ENCODE data around the gene CCT7.

Gene CCT7

DNA sequence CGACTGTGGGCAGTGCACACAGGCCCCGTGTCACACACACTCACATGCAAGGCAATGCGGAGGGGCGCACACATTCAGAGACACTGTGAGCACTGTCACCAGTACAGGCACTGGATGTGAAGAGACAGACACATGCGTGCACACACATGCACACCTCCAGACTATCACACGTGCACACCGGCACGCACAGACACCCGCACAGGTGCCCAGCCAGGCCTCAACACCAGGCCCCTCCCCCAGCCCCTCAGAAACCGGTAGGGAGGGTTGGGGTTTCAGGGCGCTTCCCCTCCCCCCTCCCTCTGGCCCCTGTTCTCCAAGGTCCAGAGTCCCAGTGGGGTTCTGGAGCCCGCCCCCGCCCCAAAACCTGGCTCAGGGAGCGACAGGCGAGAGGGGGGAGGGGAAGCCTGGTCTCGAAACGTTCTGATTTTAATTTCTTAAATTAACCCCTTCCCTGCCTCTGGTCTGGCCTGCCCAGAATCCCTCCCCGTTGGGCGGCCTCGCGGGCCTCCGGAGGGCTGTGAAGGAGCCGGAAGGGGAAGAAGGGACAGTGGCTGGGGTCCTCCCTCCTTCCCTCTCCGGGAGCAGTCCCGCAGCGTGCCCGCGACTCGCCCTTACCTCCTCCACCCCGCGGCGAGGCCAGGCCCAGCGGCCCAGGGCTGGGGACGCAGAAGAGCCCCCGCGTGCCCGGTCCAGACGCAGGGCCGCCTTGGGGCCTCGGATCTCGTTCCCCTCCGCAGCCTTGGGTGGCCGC, 49.6 kb downstream of the CCT7 start:
- peak overlapping the region; percentile 90 for H3K4me3 ChIP-seq
- H4K20me1 ChIP-seq, result peaks cover 49% of the 10 kb centered on the region
- no peaks in the 10 kb centered on the region for H3K27me3 ChIP-seq
- peak overlapping the region; percentile 97 for H3K27ac ChIP-seq
- peak overlapping the region; percentile 95 for H3K9ac ChIP-seq
- peak overlapping the region; percentile 85 for H3K4me2 ChIP-seq
- peaks cover 27% of the 10 kb centered on the region for H3K36me3 ChIP-seq
- no peak for TF ChIP-seq Cebpa-rat (IDR thresholded peaks at IDR 0.05)
- H3K9me3 ChIP-seq, result no peaks in the 10 kb centered on the region
- H3K4me1 ChIP-seq, result peaks cover 33% of the 10 kb centered on the region

DNA sequence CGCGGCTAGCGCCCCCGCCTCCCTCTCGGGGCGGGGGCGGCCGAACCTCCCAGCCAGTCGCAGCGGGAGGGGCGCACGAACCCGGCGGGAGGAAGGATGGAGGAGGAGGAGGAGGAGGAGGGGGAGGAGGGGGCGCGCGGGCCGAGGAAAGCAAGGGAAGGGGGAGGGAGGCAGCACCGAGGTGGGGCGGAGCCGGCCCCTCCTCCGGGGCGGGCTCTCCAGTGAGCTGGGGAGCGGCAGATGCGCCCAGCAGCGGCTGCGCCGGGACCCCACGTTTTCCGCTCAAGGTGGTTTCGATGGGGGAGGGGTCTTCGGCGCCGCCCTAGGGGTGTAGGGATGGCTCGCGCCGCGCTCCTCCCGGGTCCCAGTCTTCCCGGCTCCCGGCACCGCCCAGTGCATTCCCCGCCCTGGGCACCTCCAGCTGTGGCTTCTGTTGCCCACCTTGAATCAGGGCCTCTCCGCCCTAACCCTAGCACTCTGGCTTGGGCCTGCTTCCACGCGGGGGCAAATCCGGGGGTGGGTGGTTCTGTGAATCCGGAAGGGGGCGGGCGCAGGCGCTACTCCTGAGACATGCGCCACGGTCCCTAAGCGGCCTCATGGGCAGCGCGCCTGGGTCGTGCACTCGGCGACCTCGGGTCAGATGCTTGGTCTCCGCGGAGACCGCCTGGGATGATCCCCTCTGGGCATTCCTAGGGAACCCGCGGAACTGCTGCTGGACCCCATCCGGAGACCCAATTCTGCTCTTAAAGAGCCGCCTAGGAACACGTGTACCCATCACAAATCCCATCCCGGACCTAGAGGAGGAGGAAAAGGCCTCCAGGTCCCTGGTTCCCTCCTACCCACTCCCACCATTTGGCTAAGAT, 50.4 kb downstream of the CCT7 start, which contains the start of gene FBXO41:
FBXO41 (minus strand) TSS at position 183 of the 863 bp plus-strand sequence. CDS start 14,848 bp downstream, outside the sequence.
- Histone ChIP-seq H3K27me3 (no peaks in the 10 kb centered on the region), H3K27ac (peak within 1 kb of the TSS; percentile 97), H3K9me3 (no peaks in the 10 kb centered on the region), H3K4me3 (peak within 1 kb of the TSS; percentile 90), H4K20me1 (peaks cover 41% of the 10 kb centered on the region), H3K9ac (peak within 1 kb of the TSS; percentile 95), H3K36me3 (peaks cover 18% of the 10 kb centered on the region), H3K4me2 (peak within 1 kb of the TSS; percentile 85), H3K4me1 (peaks cover 33% of the 10 kb centered on the region)
- no peak for TF ChIP-seq Cebpa-rat (IDR thresholded peaks at IDR 0.05)

DNA sequence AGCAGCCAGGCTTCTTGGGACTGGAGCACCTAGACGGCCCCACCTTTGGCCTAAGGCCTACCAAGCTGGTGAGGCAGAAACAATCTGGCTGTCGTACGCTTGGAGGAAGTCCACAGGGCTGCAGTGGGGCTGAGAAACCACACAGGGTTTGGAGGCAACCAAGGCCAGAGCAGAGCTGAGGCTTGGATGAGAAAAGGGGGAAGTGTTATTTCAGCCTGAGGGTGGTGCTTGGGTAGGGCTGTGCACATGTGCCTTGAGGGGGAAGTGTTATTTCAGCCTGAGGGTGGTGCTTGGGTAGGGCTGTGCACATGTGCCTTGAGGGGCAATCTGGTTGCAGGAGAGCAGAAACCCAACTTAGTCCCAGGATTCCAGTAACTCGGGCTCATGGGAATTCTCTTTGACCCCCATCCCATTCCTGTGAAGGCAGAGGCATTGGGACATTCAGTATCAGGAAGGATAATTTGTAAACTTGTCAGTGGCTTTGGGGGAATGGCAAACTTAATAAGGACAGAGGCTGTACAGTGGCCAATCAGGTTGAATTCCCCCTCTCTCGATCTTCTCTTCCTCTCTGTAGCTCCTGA, 51.1 kb downstream of the CCT7 start:
- H3K27me3 ChIP-seq, result no peaks in the 10 kb centered on the region
- peaks cover 33% of the 10 kb centered on the region for H4K20me1 ChIP-seq
- no peaks in the 10 kb centered on the region for H3K9me3 ChIP-seq
- H3K9ac ChIP-seq, result peak overlapping the region; percentile 95
- TF ChIP-seq Cebpa-rat (IDR thresholded peaks at IDR 0.05), result no peak
- peaks cover 16% of the 10 kb centered on the region for H3K36me3 ChIP-seq
- peak overlapping the region; percentile 90 for H3K4me3 ChIP-seq
- H3K27ac ChIP-seq, result peak overlapping the region; percentile 97
- H3K4me1 ChIP-seq, result peaks cover 33% of the 10 kb centered on the region
- H3K4me2 ChIP-seq, result peak overlapping the region; percentile 85

DNA sequence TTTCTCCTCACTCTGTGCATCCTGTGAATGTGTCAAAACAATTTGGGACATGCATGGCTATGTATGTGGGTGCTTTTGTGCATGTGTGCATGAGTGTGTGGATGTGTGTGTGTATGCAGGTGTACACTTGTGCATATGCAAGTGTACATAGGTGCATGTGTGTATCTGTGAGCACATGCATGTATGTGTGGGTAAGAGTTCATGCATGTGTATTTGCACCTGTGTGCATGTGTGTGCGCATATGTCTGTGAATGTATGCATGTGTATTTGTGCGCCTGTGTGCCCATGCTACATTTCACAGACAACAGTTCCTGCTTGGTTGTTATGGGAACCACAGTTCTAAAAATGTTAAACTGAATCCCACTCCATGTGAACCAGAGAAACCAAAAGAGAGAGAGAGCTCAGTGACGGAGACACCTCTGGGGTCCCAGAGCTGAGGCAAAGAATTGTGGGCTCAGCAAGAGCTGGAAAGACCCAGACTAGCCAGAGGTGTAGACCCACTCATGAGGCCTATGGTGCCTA, 52.1 kb downstream of the CCT7 start:
- Histone ChIP-seq H3K4me3 (no peak overlapping the region), H3K9ac (no peak overlapping the region), H3K27ac (no peak overlapping the region), H3K27me3 (no peaks in the 10 kb centered on the region), H3K36me3 (peaks cover 6% of the 10 kb centered on the region), H4K20me1 (peaks cover 32% of the 10 kb centered on the region), H3K4me2 (peak overlapping the region; percentile 85), H3K4me1 (peaks cover 40% of the 10 kb centered on the region), H3K9me3 (no peaks in the 10 kb centered on the region)
- TF ChIP-seq Cebpa-rat (IDR thresholded peaks at IDR 0.05), result no peak

DNA sequence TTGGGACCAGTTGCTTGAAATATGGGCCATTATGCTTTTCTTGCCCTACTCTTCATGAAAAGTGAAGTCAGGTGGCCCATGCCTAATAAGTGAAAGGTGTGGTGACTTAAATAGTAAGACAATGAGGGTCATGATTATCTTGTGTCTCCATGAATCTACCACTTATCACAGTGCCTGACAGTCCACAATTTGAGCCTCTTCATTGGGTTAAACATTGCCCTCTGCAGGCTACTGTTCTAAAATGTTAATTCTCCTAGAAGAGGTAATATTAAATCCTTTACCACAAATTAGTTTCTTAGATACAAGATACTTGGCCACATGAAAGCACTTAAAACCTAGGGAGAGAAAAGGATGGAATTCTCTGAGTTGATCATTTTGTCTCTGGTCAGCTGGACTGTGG, 55.2 kb downstream of the CCT7 start:
- no peaks in the 10 kb centered on the region for H3K36me3 ChIP-seq
- H3K9ac ChIP-seq, result no peak overlapping the region
- no peak overlapping the region for H3K4me3 ChIP-seq
- H3K4me2 ChIP-seq, result no peak overlapping the region
- H3K9me3 ChIP-seq, result peaks cover 26% of the 10 kb centered on the region
- peaks cover 8% of the 10 kb centered on the region for H4K20me1 ChIP-seq
- TF ChIP-seq Cebpa-rat (IDR thresholded peaks at IDR 0.05), result no peak
- H3K27me3 ChIP-seq, result peaks cover 28% of the 10 kb centered on the region
- peaks cover 31% of the 10 kb centered on the region for H3K4me1 ChIP-seq
- no peak overlapping the region for H3K27ac ChIP-seq

DNA sequence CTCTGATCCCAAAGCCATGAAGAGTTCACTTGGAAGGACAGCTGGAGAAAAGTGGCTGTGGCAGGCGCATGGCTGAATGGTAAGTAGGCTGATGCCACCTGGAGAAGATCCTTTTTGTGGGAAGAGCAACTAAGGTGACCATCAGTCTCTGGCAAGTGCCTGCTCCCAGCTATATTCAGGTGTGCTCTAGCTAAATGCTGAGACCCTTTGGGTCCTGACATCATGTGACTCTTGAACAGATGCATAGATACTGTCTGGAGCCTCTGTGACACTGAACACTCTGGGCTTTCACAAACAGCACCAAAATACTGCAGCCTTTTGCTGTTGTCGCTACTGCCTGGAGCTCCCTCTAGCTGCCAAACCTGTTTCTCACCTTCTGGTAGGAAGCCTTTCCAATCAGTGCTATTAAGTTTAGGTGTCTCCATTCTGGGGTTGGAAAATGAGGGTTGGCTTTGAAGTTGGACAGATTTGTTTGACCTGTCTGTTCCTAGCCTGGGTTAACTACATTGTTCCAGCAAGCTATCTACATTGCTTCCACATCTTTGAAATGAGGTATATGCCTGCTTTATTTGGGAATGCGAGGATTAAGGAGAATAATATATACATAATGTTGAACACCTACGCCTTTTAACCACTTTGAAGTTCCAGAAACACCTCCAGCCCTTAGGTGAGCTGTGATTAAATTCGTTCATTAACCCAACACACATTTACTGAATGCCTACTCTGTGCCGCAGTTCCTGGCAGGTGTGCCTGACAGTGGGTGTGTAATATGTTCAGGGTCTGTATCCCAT, 56.1 kb downstream of the CCT7 start:
- H3K4me1 ChIP-seq, result peaks cover 26% of the 10 kb centered on the region
- H3K9ac ChIP-seq, result no peak overlapping the region
- H3K36me3 ChIP-seq, result no peaks in the 10 kb centered on the region
- peak overlapping the region; percentile 51; the same call in 1 of the 2 replicates for H3K4me2 ChIP-seq
- no peak for TF ChIP-seq Cebpa-rat (IDR thresholded peaks at IDR 0.05)
- peaks cover 8% of the 10 kb centered on the region for H4K20me1 ChIP-seq
- H3K27ac ChIP-seq, result no peak overlapping the region
- H3K9me3 ChIP-seq, result peaks cover 26% of the 10 kb centered on the region
- peaks cover 32% of the 10 kb centered on the region for H3K27me3 ChIP-seq
- H3K4me3 ChIP-seq, result no peak overlapping the region

DNA sequence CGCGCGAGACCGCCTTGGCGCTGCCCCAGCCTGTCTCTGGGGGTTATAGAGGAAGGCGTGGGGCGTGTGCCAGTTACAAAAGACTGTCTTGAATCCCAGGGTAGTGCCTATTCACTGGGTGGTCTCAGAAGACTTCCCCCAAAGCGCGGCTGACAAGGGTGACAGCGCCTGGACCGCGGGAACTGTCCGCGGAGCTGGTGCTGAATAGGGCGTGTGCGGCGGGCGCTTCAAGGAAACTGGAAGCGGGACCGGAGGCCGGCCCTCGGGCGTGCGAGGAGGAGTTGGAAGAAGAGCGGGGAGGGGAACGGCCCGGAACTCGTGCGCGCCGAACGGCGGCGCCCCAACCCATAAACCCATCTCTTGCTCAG, 57.0 kb downstream of the CCT7 start:
- H3K4me2 ChIP-seq, result peak overlapping the region; percentile 51

DNA sequence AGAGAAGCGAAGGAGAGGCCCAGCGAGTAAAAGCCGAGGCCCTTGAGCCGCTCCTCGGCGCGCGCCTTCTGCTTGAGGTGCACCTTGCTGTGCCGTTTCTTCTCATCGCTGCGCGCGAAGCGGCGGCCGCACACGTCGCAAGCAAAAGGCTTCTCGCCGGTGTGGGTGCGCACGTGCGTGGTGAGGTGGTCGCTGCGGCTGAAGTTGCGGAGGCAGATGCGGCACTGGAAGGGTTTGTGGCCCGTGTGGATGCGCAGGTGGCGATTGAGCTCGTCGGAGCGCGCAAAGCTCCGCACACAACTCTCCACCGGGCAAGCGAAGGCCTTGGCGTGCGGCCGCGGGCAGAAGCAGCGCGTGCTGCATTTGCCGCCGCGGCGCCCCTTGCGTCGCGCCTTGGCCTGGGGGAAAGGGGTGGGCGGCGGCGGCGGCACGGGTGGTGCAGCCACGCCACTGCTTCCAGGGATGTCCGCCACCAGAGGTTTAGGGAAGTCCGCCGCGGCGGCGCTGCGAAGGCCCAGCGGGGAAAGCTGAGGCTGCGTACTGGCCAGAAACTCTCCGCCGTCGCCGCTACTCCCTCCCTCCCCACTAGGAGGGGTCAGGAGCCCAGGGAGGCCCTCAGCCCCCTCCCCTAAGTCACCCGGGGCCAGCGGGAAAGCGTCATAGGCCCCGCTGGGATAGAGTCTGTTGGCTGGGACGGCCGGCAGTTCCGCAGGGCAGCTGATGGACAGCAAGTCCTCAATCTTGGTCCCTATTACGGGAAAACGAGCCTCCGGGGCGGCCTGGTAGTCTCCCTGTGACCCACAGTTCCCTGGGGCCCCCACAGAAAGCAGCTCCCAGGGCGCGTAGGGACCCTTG, 57.6 kb downstream of the CCT7 start:
- peaks cover 13% of the 10 kb centered on the region for H3K4me1 ChIP-seq
- H3K36me3 ChIP-seq, result no peaks in the 10 kb centered on the region
- H3K27me3 ChIP-seq, result peaks cover 32% of the 10 kb centered on the region
- no peak overlapping the region for H3K9ac ChIP-seq
- TF ChIP-seq Cebpa-rat (IDR thresholded peaks at IDR 0.05), result no peak
- peak overlapping the region; percentile 51 for H3K4me2 ChIP-seq
- H3K27ac ChIP-seq, result no peak overlapping the region
- no peak overlapping the region for H3K4me3 ChIP-seq
- H4K20me1 ChIP-seq, result peaks cover 8% of the 10 kb centered on the region
- H3K9me3 ChIP-seq, result peaks cover 26% of the 10 kb centered on the region

More for the DNA sequence above, 57.0 kb downstream of the CCT7 start:
- Histone ChIP-seq H3K4me1 (peaks cover 18% of the 10 kb centered on the region), H3K9ac (no peak overlapping the region), H3K36me3 (no peaks in the 10 kb centered on the region), H3K27me3 (peaks cover 32% of the 10 kb centered on the region), H3K27ac (no peak overlapping the region), H4K20me1 (peaks cover 8% of the 10 kb centered on the region), H3K4me3 (no peak overlapping the region), H3K9me3 (peaks cover 26% of the 10 kb centered on the region)
- no peak for TF ChIP-seq Cebpa-rat (IDR thresholded peaks at IDR 0.05)
